Endothelial cell of umbilical vein (primary cell): ENCODE data around the gene PRRC2B. TPM values are rescaled to one million over a fixed set of nuclear protein-coding genes. Genes with fewer than 3 reads are reported as not detected.

Experiments
- BruUV-seq: library from RNA; stranded (reverse); fragments of 400-500 nt; replicated peaks from 2 replicates; lab custom pipeline; 2021; lab: Mats Ljungman, UMichigan
- CTCF ChIA-PET: fragments of 300-600, 350-600 bp; sonication (Branson Sonifier 250); formaldehyde crosslinking; loops from one replicate; lab custom pipeline; 2021; ENCODE audit warnings: antibody characterized with exemption, inconsistent platforms; lab: Charles Lee
- POLR2A ChIA-PET: fragments of 300-600, 350-600 bp; sonication (Branson Sonifier 250); formaldehyde crosslinking; loops from one replicate; lab custom pipeline; 2021; ENCODE audit warnings: antibody characterized with exemption, inconsistent platforms; lab: Charles Lee
- DNase-seq: peaks from one replicate; pipeline ENCODE4 v3.0.0-alpha.2; 2011; ENCODE audit warnings: low read depth, low spot score
- FAIRE-seq: peaks from 2 replicates; lab custom pipeline; 2011; peaks lifted over from hg19 to GRCh38; lab: Jason Lieb, UNC
- H2AFZ ChIP-seq: 2 replicates; pipeline ENCODE4 v1.6.0; 2012; ENCODE audit warnings: low read depth, low read length, control low read depth, inconsistent platforms
- H3K27ac ChIP-seq: 2 replicates; pipeline ENCODE4 v1.5.1; 2011; ENCODE audit warnings: low read depth, mild to moderate bottlenecking, control low read depth, low read length, moderate library complexity; ENCODE audit not compliant: insufficient read depth
- H3K27me3 ChIP-seq, 2 experiments: 2 replicates each; pipeline versions ENCODE4 v1.6.0 to v1.6.1; 2011; ENCODE audit warnings: low read length in 2 of 2, mixed read lengths in 1 of 2; ENCODE audit not compliant: control insufficient read depth in 2 of 2, insufficient read depth in 2 of 2
- H3K36me3 ChIP-seq, 2 experiments: 2 replicates in 1 of 2; 3 replicates in 1 of 2; pipeline ENCODE4 v1.5.1; 2011; ENCODE audit warnings: low read length in 2 of 2, mild to moderate bottlenecking in 1 of 2, moderate library complexity in 1 of 2; ENCODE audit not compliant: control insufficient read depth in 2 of 2, insufficient read depth in 2 of 2; ENCODE audit errors: extremely low read depth in 1 of 2
- H3K4me1 ChIP-seq: 3 replicates; pipeline ENCODE4 v1.5.1; 2011; ENCODE audit warnings: mild to moderate bottlenecking, low read length; ENCODE audit not compliant: control insufficient read depth, insufficient read depth; ENCODE audit errors: extremely low read depth
- H3K4me2 ChIP-seq: 2 replicates; pipeline ENCODE4 v1.6.1; 2011; ENCODE audit warnings: low read length, control low read depth, mixed read lengths; ENCODE audit not compliant: insufficient read depth
- H3K4me3 ChIP-seq, 3 experiments: fragments of 200-600 bp in 1 of 3; sonication (generic), shearing (Covaris generic) in 1 of 3; replicated peaks in 1 of 3; 2 replicates each; pipeline ENCODE4 v1.5.1; 2011 to 2016; ENCODE audit warnings: control low read depth in 3 of 3, low read length in 3 of 3, mild to moderate bottlenecking in 2 of 3, inconsistent platforms in 1 of 3, low read depth in 1 of 3, moderate library complexity in 1 of 3; ENCODE audit not compliant: insufficient read depth in 1 of 3
- H3K79me2 ChIP-seq: 2 replicates; pipeline ENCODE4 v1.6.0; 2012; ENCODE audit warnings: low read length, inconsistent platforms; ENCODE audit not compliant: control insufficient read depth, insufficient read depth
- H3K9ac ChIP-seq: replicated peaks from 2 replicates; pipeline ENCODE3; 2011; ENCODE audit warnings: low read length, control low read depth; ENCODE audit not compliant: insufficient read depth; ENCODE audit errors: extremely low read depth
- H3K9me1 ChIP-seq: replicated peaks from 3 replicates; pipeline ENCODE4 v1.6.0; 2011; ENCODE audit warnings: mild to moderate bottlenecking, low read length; ENCODE audit not compliant: control insufficient read depth, insufficient read depth; ENCODE audit errors: extremely low read depth
- H3K9me3 ChIP-seq: replicated peaks from 2 replicates; pipeline ENCODE4 v1.5.1; 2012; ENCODE audit warnings: low read length, inconsistent platforms; ENCODE audit not compliant: control insufficient read depth, insufficient read depth
- H4K20me1 ChIP-seq: replicated peaks from 2 replicates; pipeline ENCODE3; 2011; ENCODE audit warnings: mild to moderate bottlenecking, low read length; ENCODE audit not compliant: control insufficient read depth, insufficient read depth; ENCODE audit errors: extremely low read depth
- EZH2 ChIP-seq: IDR thresholded peaks from 2 replicates; pipeline ENCODE4 v1.6.1; 2012; ENCODE audit warnings: borderline replicate concordance, low read depth, mild to moderate bottlenecking, moderate library complexity, low read length, inconsistent platforms; ENCODE audit not compliant: severe bottlenecking
- FOS ChIP-seq: IDR thresholded peaks from 2 replicates; pipeline ENCODE4 v1.6.1; 2011; ENCODE audit warnings: mild to moderate bottlenecking, low read length, moderate library complexity, borderline replicate concordance; ENCODE audit not compliant: insufficient read depth
- JUN ChIP-seq: IDR thresholded peaks from 2 replicates; pipeline ENCODE4 v1.6.1; 2011; ENCODE audit warnings: borderline replicate concordance, low read depth; ENCODE audit not compliant: insufficient read length, insufficient read depth
- POLR2A ChIP-seq: IDR thresholded peaks from 2 replicates; pipeline ENCODE4 v1.6.1; 2012; ENCODE audit warnings: low read depth, mild to moderate bottlenecking, control low read depth, low read length
- POLR2AphosphoS5 ChIP-seq: IDR thresholded peaks from 2 replicates; pipeline ENCODE4 v1.6.1; 2012; ENCODE audit warnings: low read depth, mild to moderate bottlenecking, control low read depth, low read length, moderate library complexity; ENCODE audit not compliant: insufficient read depth
- dilution Hi-C: fragments of 300-500 bp; cut with MboI; formaldehyde crosslinking; loops from one replicate; pipeline ENCODE4 v1.15.0; 2019; ENCODE audit warnings: low sequenced_read_pairs; ENCODE audit not compliant: extremely low pct_ligation_motif_present
- intact Hi-C: fragments of 100-400 bp; cut with micrococcal nuclease; formaldehyde crosslinking; loops from one replicate; pipeline ENCODE4 v1.10.0; 2022
- polyA plus RNA-seq, 4 experiments: library from polyadenylated mRNA; depleted of rRNA in 3 of 4; stranded (reverse) in 3 of 4; unstranded in 1 of 4; fragments of >200 nt; gene quantifications; 2 replicates each; pipeline versions ENCODE4 v1.2.1 to v1.2.3, GENCODE V29; 2011 to 2012; ENCODE audit warnings: missing spikeins in 1 of 4
- total RNA-seq: library from RNA; stranded (reverse); gene quantifications from 2 replicates; pipeline ENCODE4 v1.2.3, GENCODE V29; 2021

The PRRC2B gene
- total and polyA plus RNA-seq, 2 donors (not counting 3 experiments of a cell fraction or from before 2014, with no cell fraction given), result 35.6 to 256 TPM

DNA sequence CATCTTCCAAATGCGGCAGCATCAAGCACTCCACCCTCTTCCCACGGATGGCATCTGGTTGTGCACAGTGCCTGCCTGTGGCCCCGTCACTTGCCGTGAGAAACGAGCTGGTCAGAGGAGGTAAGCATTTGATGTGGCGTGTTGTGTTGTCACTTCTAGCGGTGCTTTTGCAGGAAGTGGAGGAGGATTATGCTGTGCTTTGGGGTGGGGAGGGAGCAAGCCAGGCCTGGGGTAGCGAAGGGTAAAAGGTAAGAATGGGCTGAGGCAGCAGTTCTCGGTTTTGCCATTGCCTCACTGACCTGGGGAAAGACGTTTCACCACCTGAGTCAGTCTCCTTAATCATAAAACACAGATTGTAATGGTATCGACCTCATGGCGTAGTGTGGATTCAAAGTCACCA is 106.5 kb downstream of the PRRC2B start:
- Histone ChIP-seq H3K79me2 (peaks cover 1% of the 10 kb centered on the region), H3K36me3 (peaks cover 19 to 39% of the 10 kb centered on the region in 2 experiments), H3K27ac (no peak overlapping the region), H3K4me1 (peaks cover 10% of the 10 kb centered on the region), H2AFZ (no peak overlapping the region), H4K20me1 (no peaks in the 10 kb centered on the region), H3K27me3 (no peaks in the 10 kb centered on the region), H3K9me3 (no peaks in the 10 kb centered on the region), H3K4me3 (no peak overlapping the region), H3K4me2 (no peak overlapping the region), H3K9me1 (no peaks in the 10 kb centered on the region), H3K9ac (no peak overlapping the region)
- no peak for FAIRE-seq
- ChIA-PET CTCF (interaction anchor here (0.6 kb wide), 1 partner anchor 906 kb away, joined by 3 read pairs; no protein-coding TSS in a partner anchor), POLR2A (no interaction called here)
- intact Hi-C loops (no loop called here), dilution Hi-C loops (no loop called here)
- DNase-seq, result no peak
- TF ChIP-seq FOS (no peak), JUN (no peak), EZH2 (no peak)
- BruUV-seq, result no TSS peak

DNA sequence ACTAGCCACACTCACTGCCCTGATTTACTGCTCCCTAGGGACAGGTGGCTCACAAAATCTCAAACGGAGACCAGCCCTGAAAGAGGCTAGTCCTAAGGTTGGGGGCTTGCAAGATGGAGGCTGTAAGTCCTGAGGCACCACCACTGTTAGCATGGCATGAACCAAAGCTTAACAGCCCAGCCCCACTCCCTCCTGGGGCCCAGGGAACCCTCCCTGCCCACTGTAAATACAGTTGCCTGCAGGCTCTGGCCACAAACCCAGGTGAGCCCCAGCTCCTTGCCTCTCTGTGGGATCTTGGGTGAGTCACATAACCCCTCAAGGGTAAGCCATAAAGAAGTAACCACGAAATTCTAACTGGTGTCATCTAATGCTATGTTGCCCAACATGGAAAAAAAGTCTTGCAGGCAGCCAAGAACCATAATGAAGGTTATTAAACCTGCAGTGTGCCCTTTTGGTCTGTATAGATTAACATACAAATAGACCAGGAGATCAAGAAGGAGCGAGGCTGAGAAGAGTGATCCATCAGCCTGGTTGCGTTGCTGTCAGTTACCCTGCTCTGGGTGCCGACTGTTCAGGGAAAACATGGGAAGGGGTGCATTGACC is 107.2 kb downstream of the PRRC2B start:
- peaks cover 1% of the 10 kb centered on the region for H3K79me2 ChIP-seq
- intact Hi-C loops (no loop called here), dilution Hi-C loops (no loop called here)
- BruUV-seq, result no TSS peak
- no peaks in the 10 kb centered on the region for H3K9me3 ChIP-seq
- H3K36me3 ChIP-seq, result peaks cover 19 to 32% of the 10 kb centered on the region in 2 experiments
- no peak overlapping the region for H3K4me2 ChIP-seq
- DNase-seq, result peak; percentile 8
- H3K4me1 ChIP-seq, result peaks cover 10% of the 10 kb centered on the region
- FAIRE-seq, result no peak
- POLR2A ChIA-PET, result no interaction called here
- H3K27me3 ChIP-seq, result no peaks in the 10 kb centered on the region
- TF ChIP-seq POLR2A (peak; percentile 17), POLR2AphosphoS5 (no peak)
- H3K9me1 ChIP-seq, result no peaks in the 10 kb centered on the region
- CTCF ChIA-PET, result interaction anchor here (0.6 kb wide), 1 partner anchor 905 kb away, joined by 3 read pairs; no protein-coding TSS in a partner anchor
- H3K9ac ChIP-seq, result no peak overlapping the region
- no peak overlapping the region for H3K4me3 ChIP-seq
- no peak overlapping the region for H2AFZ ChIP-seq
- H3K27ac ChIP-seq, result no peak overlapping the region
- H4K20me1 ChIP-seq, result no peaks in the 10 kb centered on the region
